GM12872 (cell line): ENCODE measurements around the gene NT5DC4.
A peak's percentile ranks its signal among the peaks of the same experiment; 100 is the strongest.

Experiments
- CTCF ChIP-seq: IDR thresholded peaks from 3 replicates; pipeline ENCODE4 v1.5.1; 2011; ENCODE audit warnings: low read depth, mild to moderate bottlenecking, low read length, moderate library complexity; ENCODE audit not compliant: insufficient read depth

Gene NT5DC4

GRCh38 chr2:112683550-112684414 lies 37.0 kb upstream of the NT5DC4 start:
- no peak for TF ChIP-seq CTCF

GRCh38 chr2:112684415-112684775 lies 36.4 kb upstream of the NT5DC4 start:
- no peak for TF ChIP-seq CTCF

- TF ChIP-seq CTCF: 0 out of 3 replicates have a peak, but pooled peaks have one; percentile 17
These were observed 35.4 kb upstream of the NT5DC4 start for GRCh38 chr2:112685271-112685884.

- no peak for TF ChIP-seq CTCF
These were observed 34.2 kb upstream of the NT5DC4 start for GRCh38 chr2:112686348-112687217.

GRCh38 chr2:112687522-112687921 lies 33.3 kb upstream of the NT5DC4 start:
- no peak for TF ChIP-seq CTCF

- no peak for TF ChIP-seq CTCF
These were observed 32.5 kb upstream of the NT5DC4 start for GRCh38 chr2:112688086-112688880.
